OCI-LY3 (cell line): Measurements from ENCODE around the gene RBFOX1.

Experiments
- EZH2phosphoT487 ChIP-seq: fragments of 200-600 bp; shearing (Covaris generic); IDR thresholded peaks from 2 replicates; pipeline ENCODE4 v1.6.1; 2018; ENCODE audit warnings: antibody characterized with exemption, mixed run types, low read depth
- TF ChIP-seq, protein P1 (sequence below): fragments of 200-600, 300-600 bp; sonication (generic); IDR thresholded peaks from 2 replicates; pipeline ENCODE4 v1.5.1; 2014; ENCODE audit warnings: antibody characterized with exemption, low read length, low read depth

DNA sequence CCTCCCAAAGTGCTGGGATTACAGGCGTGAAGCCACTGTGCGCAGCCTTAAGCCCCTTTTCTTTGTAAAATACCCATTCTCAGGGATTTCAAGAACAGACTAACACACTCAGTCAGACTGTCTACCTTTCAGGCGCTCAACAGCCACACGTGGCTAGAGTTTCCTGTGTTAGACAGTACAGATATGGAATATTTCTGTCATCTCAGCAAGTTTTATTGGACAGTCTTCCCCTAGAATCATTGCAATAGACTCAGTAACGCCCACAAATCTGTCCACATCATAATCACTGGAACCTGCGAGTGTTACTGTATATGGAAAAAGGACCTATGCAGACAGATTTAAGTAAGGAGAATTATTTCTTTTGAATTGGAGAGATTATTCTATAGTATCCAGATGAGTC, 160.5 kb downstream of the RBFOX1 start:
- TF ChIP-seq, protein P1, sequence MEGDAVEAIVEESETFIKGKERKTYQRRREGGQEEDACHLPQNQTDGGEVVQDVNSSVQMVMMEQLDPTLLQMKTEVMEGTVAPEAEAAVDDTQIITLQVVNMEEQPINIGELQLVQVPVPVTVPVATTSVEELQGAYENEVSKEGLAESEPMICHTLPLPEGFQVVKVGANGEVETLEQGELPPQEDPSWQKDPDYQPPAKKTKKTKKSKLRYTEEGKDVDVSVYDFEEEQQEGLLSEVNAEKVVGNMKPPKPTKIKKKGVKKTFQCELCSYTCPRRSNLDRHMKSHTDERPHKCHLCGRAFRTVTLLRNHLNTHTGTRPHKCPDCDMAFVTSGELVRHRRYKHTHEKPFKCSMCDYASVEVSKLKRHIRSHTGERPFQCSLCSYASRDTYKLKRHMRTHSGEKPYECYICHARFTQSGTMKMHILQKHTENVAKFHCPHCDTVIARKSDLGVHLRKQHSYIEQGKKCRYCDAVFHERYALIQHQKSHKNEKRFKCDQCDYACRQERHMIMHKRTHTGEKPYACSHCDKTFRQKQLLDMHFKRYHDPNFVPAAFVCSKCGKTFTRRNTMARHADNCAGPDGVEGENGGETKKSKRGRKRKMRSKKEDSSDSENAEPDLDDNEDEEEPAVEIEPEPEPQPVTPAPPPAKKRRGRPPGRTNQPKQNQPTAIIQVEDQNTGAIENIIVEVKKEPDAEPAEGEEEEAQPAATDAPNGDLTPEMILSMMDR: no peak
- TF ChIP-seq EZH2phosphoT487: no peak
